H7 (cell line): ENCODE data around the gene INF2. TPM values are rescaled to one million over a fixed set of nuclear protein-coding genes. Genes with fewer than 3 reads are reported as not detected.

Experiments used
- DNase-seq: peaks from one replicate; pipeline ENCODE4 v3.0.0; 2012
- H3K27me3 ChIP-seq: 2 replicates; pipeline ENCODE4 v1.6.0; 2011; ENCODE audit warnings: mild to moderate bottlenecking, low read length; ENCODE audit not compliant: control insufficient read depth, insufficient read depth
- H3K36me3 ChIP-seq: replicated peaks from 2 replicates; pipeline ENCODE4 v1.5.1; 2011; ENCODE audit warnings: low read length; ENCODE audit not compliant: control insufficient read depth, insufficient read depth
- H3K4me3 ChIP-seq: 2 replicates; pipeline ENCODE4 v1.5.1; 2011; ENCODE audit warnings: low read depth, mild to moderate bottlenecking, control low read depth, low read length, moderate library complexity; ENCODE audit not compliant: insufficient read depth
- total RNA-seq: library from RNA; depleted of rRNA; stranded (reverse); fragments of >200 nt; shearing (Covaris generic); gene quantifications from 2 replicates; pipeline ENCODE4 v1.2.3, GENCODE V29; 2014; rRNA removed

INF2 gene
- 62.8 and 78.6 TPM in 2 replicates for total RNA-seq

DNA sequence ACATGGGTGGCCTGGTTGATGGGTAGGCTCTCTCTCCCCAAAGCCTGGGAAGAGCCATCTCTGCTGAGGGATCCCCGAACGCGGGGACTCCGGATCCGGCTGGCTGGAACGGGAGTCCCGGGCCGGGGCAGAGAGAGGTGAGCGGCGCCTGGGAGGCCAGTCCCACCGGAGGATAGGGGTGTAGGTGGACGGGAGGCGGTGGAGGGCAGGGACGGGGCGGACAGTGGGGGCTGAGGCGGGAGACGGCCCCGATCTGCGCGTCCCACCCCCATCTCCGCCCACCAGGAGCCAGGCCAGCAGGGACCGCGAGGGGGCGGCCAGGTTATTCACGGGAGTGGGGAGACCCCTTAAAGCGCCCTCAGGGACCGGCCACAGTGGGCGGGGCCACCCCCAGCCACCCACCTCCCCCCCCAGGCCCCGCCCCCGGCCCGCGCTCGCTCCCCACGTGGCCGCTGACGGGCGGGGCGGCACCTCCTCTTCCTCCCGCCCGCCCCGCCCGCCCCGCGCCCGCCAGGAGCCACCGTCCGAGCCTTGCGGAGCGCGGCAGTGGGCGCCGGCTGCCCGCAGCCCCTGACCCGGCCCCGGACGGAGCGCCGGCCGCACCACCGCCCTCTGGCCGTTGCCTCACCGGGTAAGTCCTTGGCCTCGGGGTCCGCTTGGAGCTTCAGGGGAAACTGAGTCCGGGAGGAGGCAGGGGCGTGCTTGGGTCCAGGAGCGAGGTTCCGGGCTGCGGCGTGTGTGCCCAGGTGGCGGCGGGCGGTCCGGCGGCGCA, at the start of gene INF2:
TSS of gene INF2 (plus strand) at position 510 of the 772 bp plus-strand sequence. CDS start 11,748 bp downstream, outside the sequence.
- DNase-seq, result peak; percentile 99
- peak within 1 kb of the TSS; percentile 86 for H3K4me3 ChIP-seq
- peaks cover 3% of the 10 kb centered on the region; the same call in 1 of the 2 replicates for H3K27me3 ChIP-seq
- no peaks in the 10 kb centered on the region for H3K36me3 ChIP-seq

- Histone ChIP-seq H3K36me3 (no peaks in the 10 kb centered on the region), H3K27me3 (no peaks in the 10 kb centered on the region), H3K4me3 (no peak overlapping the region)
- DNase-seq, result peak; percentile 98
Measured at GRCh38 chr14:104639885-104640548, 49.4 kb upstream of the INF2 start.

GRCh38 chr14:104640681-104641080, 48.7 kb upstream of the INF2 start:
- H3K4me3 ChIP-seq, result no peak overlapping the region
- no peaks in the 10 kb centered on the region for H3K27me3 ChIP-seq
- H3K36me3 ChIP-seq, result no peaks in the 10 kb centered on the region
- peak; percentile 39 for DNase-seq

- no peak overlapping the region for H3K4me3 ChIP-seq
- H3K36me3 ChIP-seq, result no peaks in the 10 kb centered on the region
- DNase-seq, result peak; percentile 52
Measured at GRCh38 chr14:104641753-104642539, 47.5 kb upstream of the INF2 start.

DNA sequence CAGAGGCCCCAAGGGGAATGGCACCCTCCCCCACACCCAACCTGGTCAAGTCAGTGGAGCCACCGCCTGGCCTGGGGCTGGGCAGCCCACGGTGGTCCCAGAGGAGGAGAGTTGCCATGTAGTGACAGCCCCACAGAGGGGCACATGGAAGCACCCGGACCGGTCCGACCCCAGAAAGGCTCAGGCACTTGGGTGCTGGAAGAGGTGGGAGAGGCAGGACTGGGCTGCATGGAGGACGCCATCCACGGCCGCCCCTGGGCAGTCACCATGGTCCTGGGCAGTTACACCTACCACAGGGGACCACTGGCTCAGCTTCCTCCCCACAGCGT, 46.9 kb upstream of the INF2 start:
- DNase-seq, result peak; percentile 48
- Histone ChIP-seq H3K27me3 (no peaks in the 10 kb centered on the region), H3K4me3 (no peak overlapping the region), H3K36me3 (no peaks in the 10 kb centered on the region)

More at GRCh38 chr14:104641753-104642539, 47.5 kb upstream of the INF2 start:
- H3K27me3 ChIP-seq, result no peaks in the 10 kb centered on the region

DNA sequence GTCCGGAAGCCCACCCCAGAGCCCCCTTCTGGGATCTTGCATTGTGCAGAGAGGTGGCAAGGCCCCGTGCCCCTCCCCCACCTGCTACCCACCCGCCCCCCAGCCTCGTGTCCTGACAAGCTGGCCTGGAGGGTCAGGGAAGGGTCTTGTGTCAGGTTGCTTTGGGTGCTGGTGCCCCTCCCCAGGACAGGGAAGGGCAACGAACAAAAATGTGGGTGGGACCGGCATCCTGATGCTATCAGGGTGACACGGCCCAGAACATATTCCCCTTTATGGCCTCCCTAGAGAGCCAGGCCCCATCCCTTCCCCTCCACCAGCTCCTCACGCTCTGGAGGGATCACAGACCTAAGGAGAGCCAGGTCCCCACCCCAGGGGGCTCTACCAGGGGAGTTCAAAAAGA, 46.1 kb upstream of the INF2 start:
- DNase-seq, result peak; percentile 41
- no peaks in the 10 kb centered on the region for H3K27me3 ChIP-seq
- no peaks in the 10 kb centered on the region for H3K36me3 ChIP-seq
- no peak overlapping the region for H3K4me3 ChIP-seq

DNA sequence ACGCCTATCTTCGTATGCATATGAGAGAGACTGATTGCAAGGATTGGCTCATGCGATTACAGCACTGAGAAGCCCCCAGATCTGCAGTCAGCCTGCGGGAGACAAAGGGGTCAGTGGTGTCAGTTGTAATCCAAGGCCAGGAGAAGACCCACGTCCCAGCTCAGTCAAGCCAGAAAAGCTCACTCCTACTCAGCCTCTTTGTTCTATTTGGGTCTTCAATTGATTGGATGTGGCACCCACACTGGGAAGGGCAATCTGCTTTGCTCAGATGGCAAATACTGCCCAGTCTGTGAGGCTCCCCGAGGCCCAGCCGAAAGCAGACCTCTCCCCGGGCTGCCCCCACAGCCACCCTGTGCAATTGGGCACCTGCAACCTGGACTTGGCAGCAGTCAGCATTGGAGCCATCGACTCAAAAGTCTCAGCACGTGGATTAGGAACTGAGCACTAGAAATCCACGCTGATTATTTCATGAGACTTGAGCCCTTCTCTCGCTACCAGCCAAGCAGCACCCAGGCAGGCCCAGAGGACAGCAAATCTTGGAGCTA, 45.3 kb upstream of the INF2 start:
- no peaks in the 10 kb centered on the region for H3K27me3 ChIP-seq
- peak; percentile 33 for DNase-seq
- H3K4me3 ChIP-seq, result no peak overlapping the region
- H3K36me3 ChIP-seq, result no peaks in the 10 kb centered on the region

GRCh38 chr14:104644656-104645378, 44.6 kb upstream of the INF2 start:
- peak; percentile 29 for DNase-seq
- Histone ChIP-seq H3K27me3 (peaks cover 1% of the 10 kb centered on the region), H3K4me3 (no peak overlapping the region), H3K36me3 (no peaks in the 10 kb centered on the region)

GRCh38 chr14:104647467-104648043, 41.9 kb upstream of the INF2 start:
- peaks cover 1% of the 10 kb centered on the region for H3K27me3 ChIP-seq
- H3K4me3 ChIP-seq, result no peak overlapping the region
- no peaks in the 10 kb centered on the region for H3K36me3 ChIP-seq
- DNase-seq, result no peak

DNA sequence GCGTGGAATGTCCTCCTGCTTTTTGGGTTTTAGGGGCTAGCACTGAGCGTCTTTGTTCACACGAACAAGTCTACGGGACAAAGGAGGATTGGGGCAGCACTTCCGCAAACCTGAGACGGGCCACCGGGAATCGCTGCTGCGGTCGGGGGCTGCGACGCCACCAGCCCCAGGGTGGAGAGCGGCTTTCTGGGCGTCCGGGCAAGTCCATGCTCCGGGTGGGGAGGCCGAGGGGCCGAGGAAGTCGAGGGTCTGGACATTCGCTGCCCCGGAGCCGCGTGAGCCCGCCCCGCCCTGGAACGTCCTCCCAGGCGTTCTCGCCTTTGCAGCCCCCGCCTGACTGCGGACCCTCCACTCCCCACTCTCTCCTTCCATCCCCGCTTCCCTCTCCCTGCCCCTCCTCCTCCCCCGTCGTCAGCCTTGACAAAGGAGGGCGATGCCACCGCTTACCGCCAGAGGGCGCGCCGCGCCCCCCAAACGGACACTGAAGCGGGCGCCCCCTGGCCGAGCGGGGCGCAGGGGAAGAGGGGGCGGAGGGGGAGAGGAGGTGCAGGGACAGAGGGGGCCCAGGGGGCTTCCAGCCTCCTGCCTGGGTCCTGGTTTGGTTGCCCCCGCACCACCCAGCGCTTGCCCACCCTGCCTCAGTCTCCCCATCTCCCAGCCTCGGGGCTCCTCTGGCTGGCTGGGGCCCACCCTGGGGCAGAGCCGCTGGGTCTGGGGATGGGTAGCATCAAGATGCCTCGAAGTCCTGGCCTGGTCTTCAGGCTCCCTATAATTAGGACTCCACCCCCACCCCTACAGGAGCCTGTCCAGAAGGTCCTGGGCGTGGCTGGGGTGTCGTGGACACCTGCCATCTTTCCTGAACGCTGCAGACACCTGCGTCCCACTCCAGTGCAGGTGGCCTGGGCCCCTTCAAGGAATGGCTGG, 39.1 kb upstream of the INF2 start:
- no peaks in the 10 kb centered on the region for H3K36me3 ChIP-seq
- DNase-seq, result peak; percentile 99
- H3K27me3 ChIP-seq, result peaks cover 1% of the 10 kb centered on the region
- peak overlapping the region; percentile 82 for H3K4me3 ChIP-seq

DNA sequence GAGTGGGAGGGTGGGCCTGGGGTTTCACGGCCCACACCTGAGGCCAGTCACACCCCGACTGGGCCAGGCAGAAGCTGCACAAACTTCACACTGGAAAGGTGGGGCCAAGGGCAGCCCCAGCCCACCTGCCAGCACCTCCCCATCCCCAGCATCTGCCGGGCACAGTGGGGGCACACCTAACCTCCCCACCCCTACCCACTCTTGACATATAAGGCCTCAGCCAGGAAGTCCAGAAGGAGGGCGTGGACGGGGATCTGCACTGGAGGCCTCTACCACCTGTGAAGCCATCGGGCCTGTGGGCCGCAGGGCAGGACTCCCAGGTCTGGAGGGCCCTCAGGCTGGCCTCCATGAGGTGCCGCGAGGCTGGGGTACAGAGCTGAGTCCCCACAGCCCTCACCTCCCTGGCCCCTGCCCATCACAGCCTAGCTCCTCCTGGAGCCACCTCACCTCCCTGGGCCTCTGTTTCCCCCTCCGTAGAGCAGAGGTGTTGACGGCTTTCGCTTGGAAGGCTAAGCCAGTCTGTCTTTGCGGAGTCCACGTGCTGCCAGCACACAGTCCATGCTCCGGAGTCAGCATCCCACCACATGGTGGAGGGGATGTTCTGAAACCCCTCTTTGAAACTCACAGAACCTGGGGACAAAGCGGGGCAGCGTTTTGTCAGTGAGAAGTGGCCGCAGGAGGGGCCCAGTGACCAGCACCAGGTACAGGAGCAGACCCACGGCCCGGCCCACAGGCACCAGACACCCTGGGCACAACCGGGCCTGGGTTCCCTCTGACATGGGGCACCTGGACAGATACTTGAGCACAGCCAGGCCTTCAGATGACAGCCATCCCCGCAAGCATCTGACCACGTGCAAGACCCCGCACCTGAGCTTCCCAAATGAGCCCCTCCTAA, 38.2 kb upstream of the INF2 start:
- H3K36me3 ChIP-seq, result no peaks in the 10 kb centered on the region
- peaks cover 1% of the 10 kb centered on the region for H3K27me3 ChIP-seq
- no peak overlapping the region for H3K4me3 ChIP-seq
- peak; percentile 59 for DNase-seq

DNA sequence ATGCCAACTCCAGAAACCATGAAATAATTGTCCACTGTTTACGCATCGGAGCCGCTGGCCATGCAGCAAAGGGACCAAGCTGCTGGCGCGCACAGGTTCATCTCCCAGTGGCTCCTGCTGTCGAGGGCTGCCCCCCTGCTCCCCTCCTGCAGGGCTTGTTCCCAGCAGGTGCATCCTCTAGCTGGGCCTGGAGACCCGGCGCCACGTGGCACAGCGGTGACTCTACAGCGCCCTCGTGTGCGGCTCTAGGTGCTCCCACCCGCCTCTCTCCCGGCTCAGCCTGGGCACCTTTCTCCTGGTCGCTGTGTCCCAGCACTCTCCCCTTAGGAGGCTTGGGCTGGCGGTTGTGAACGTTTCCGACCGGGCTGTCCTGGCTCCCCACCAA, 37.5 kb upstream of the INF2 start:
- Histone ChIP-seq H3K4me3 (no peak overlapping the region), H3K36me3 (no peaks in the 10 kb centered on the region)
- peak; percentile 72 for DNase-seq

More for the DNA sequence above, 37.5 kb upstream of the INF2 start:
- H3K27me3 ChIP-seq, result peaks cover 1% of the 10 kb centered on the region
